Body of pancreas (tissue), 4 donors: ENCODE measurements around the gene CZIB. TPM values are rescaled to one million over a fixed set of nuclear protein-coding genes. Genes with fewer than 3 reads are reported as not detected.

Experiments used
- ATAC-seq: fragments of 150-250 bp; one replicate; pipeline ENCODE4 v1.9.1; 2016
- DNase-seq, 4 donors: peaks; one replicate each; pipeline ENCODE4 v3.0.0-alpha.2; 2019
- H3K27ac ChIP-seq, 4 donors: fragments of 200-600 bp; sonication (generic); 1 replicate in 3 of 4; 2 replicates in 1 of 4; pipeline versions ENCODE4 v1.5.1 to v1.6.1; 2016 to 2019; ENCODE audit warnings: mild to moderate bottlenecking in 1 of 4, mixed read lengths in 1 of 4, moderate library complexity in 1 of 4
- H3K27me3 ChIP-seq, 2 donors: fragments of 200-600 bp; sonication (generic); one replicate each; pipeline ENCODE4 v1.6.0; 2016; ENCODE audit warnings: mild to moderate bottlenecking in 1 of 2
- H3K36me3 ChIP-seq, 2 donors: fragments of 200-600 bp; sonication (generic); replicated peaks in 1 of 2; 2 replicates each; pipeline ENCODE4 v1.5.1; 2016; ENCODE audit warnings: low read depth in 2 of 2; ENCODE audit not compliant: insufficient read depth in 1 of 2
- H3K4me1 ChIP-seq: fragments of 200-600 bp; sonication (generic); one replicate; pipeline ENCODE4 v1.6.0; 2016
- H3K4me3 ChIP-seq, 2 donors: fragments of 200-600 bp; sonication (generic); 1 replicate in 1 of 2; 2 replicates in 1 of 2; pipeline ENCODE4 v1.5.1; 2016 to 2019
- H3K9me3 ChIP-seq, 3 donors: fragments of 200-600 bp; sonication (generic); 1 replicate in 2 of 3; 2 replicates in 1 of 3; pipeline ENCODE4 v1.5.1; 2016
- CTCF ChIP-seq, 7 experiments: fragments of 450-650 bp in 4 of 7; fragments of 200-600 bp in 3 of 7; sonication (generic) in 3 of 7; IDR thresholded peaks; one replicate each; pipeline ENCODE4 v1.5.1; 2016 to 2019; ENCODE audit warnings: antibody characterized with exemption in 7 of 7
- POLR2A ChIP-seq, 3 donors: fragments of 450-650 bp; IDR thresholded peaks; one replicate each; pipeline ENCODE4 v1.6.1; 2016; ENCODE audit warnings: antibody characterized with exemption in 3 of 3, mild to moderate bottlenecking in 2 of 3
- WGBS, 2 donors: methylation state at CpG; one replicate each; pipeline ENCODE4 v1.1.5; 2017; 5-methylcytosine and 5-hydroxymethylcytosine counted together
- intact Hi-C: fragments of 100-400 bp; cut with DNase I; formaldehyde crosslinking; loops from one replicate; pipeline ENCODE4 v1.15.1; 2023
- total RNA-seq, 2 donors: library from RNA; depleted of rRNA; stranded (reverse); fragments of >200 nt; gene quantifications; one replicate each; pipeline ENCODE4 v1.1.0, GENCODE V29; 2016

The CZIB gene
- total RNA-seq, 2 donors from 2014 or later, result 14.5 to 18.9 TPM

GRCh38 chr1:53241828-53242227 is 21.4 kb upstream of the CZIB start:
- Histone ChIP-seq H3K9me3 (no peaks in the 10 kb centered on the region), H3K36me3 (no peaks in the 10 kb centered on the region), H3K4me3 (no peak overlapping the region), H3K27ac (no peak overlapping the region), H3K4me1 (peaks cover 14% of the 10 kb centered on the region), H3K27me3 (no peaks in the 10 kb centered on the region)
- intact Hi-C loops, result no loop called here
- TF ChIP-seq POLR2A (IDR thresholded peaks at IDR 0.05), result no peak
- TF ChIP-seq CTCF (IDR thresholded peaks at IDR 0.05), result no peak
- DNase-seq (no peak), ATAC-seq (no peak)
- WGBS, 2 donors, result 68 to 76% methylated on average over 2 of the region's 2 CpGs

GRCh38 chr1:53238197-53239155 is 18.0 kb upstream of the CZIB start, which contains the start of gene MAGOH:
Gene MAGOH, minus strand, starts transcription at chr1:53238518. Its CDS starts 70 bp downstream, at chr1:53238448.
- Histone ChIP-seq H3K27ac (peak within 1 kb of the TSS; percentile 42 to 78 (median 66)), H3K9me3 (no peaks in the 10 kb centered on the region), H3K4me1 (peaks cover 24% of the 10 kb centered on the region), H3K4me3 (peak within 1 kb of the TSS; percentile 49 to 88), H3K36me3 (peaks cover 0 to 9% of the 10 kb centered on the region in 2 donors), H3K27me3 (no peaks in the 10 kb centered on the region)
- DNase-seq, result peak; percentile 93 to 95 (median 93)
- intact Hi-C loops, result no loop called here
- TF ChIP-seq CTCF (IDR thresholded peaks at IDR 0.05) (no peak), POLR2A (IDR thresholded peaks at IDR 0.05) (peak; percentile 62 to 87 (median 82))
- ATAC-seq, result peak; percentile 98
- 6 to 7% methylated on average over 27 to 64 of the region's 64 CpGs for WGBS, 2 donors

GRCh38 chr1:53237638-53238037 is 17.2 kb upstream of the CZIB start:
- peaks cover 24% of the 10 kb centered on the region for H3K4me1 ChIP-seq
- WGBS, 2 donors, result 13 to 29% methylated on average over 6 to 8 of the region's 8 CpGs
- H3K27ac ChIP-seq, result peak overlapping the region in 3 of 4 donors; percentile 55 to 78 (median 77)
- TF ChIP-seq POLR2A (IDR thresholded peaks at IDR 0.05) (no peak), CTCF (IDR thresholded peaks at IDR 0.05) (no peak)
- peaks cover 0 to 12% of the 10 kb centered on the region in 2 donors for H3K36me3 ChIP-seq
- H3K4me3 ChIP-seq, result peak overlapping the region; percentile 49 to 88
- ATAC-seq (no peak), DNase-seq (no peak)
- intact Hi-C loops, result no loop called here
- H3K27me3 ChIP-seq, result no peaks in the 10 kb centered on the region
- H3K9me3 ChIP-seq, result no peaks in the 10 kb centered on the region

GRCh38 chr1:53220962-53221286 is 490 bp upstream of the CZIB start:
- intact Hi-C loops, result no loop called here
- Histone ChIP-seq H3K36me3 (no peaks in the 10 kb centered on the region), H3K9me3 (no peaks in the 10 kb centered on the region), H3K27me3 (no peaks in the 10 kb centered on the region), H3K27ac (peak overlapping the region; percentile 87 to 97 (median 95)), H3K4me3 (peak overlapping the region in 1 of 2 donors; percentile 35), H3K4me1 (peaks cover 20% of the 10 kb centered on the region)
- 16 to 26% methylated on average over 3 of the region's 3 CpGs for WGBS, 2 donors
- DNase-seq (no peak), ATAC-seq (no peak)
- TF ChIP-seq POLR2A (IDR thresholded peaks at IDR 0.05), result no peak
- no peak for TF ChIP-seq CTCF (IDR thresholded peaks at IDR 0.05)
